Esophagus squamous epithelium (tissue), 5 donors: ENCODE data around the gene BCL6. TPM values are rescaled to one million over a fixed set of nuclear protein-coding genes. Genes with fewer than 3 reads are reported as not detected.

ENCODE experiments used
- DNase-seq: peaks from one replicate; lab custom pipeline; 2025; lab: John Stamatoyannopoulos, UW
- H3K27ac ChIP-seq, 4 donors: fragments of 200-600 bp; sonication (generic); one replicate each; pipeline ENCODE4 v1.5.1; 2016 to 2019; ENCODE audit warnings: mild to moderate bottlenecking in 1 of 4
- H3K27me3 ChIP-seq, 4 donors: fragments of 200-600 bp; sonication (generic); 1 replicate in 3 of 4; 2 replicates in 1 of 4; pipeline versions ENCODE4 v1.5.1 to v1.6.0; 2017 to 2021; ENCODE audit warnings: antibody characterized with exemption in 1 of 4
- H3K36me3 ChIP-seq, 3 donors: fragments of 200-600 bp; sonication (generic); one replicate each; pipeline ENCODE4 v1.5.1; 2016 to 2019
- H3K4me1 ChIP-seq, 3 donors: fragments of 200-600 bp; sonication (generic); one replicate each; pipeline ENCODE4 v1.5.1; 2017 to 2019
- H3K4me3 ChIP-seq, 4 donors: fragments of 200-600 bp; sonication (generic); 1 replicate in 3 of 4; 2 replicates in 1 of 4; pipeline ENCODE4 v1.5.1; 2016 to 2019; ENCODE audit warnings: mild to moderate bottlenecking in 2 of 4, moderate library complexity in 1 of 4
- H3K9me3 ChIP-seq, 3 donors: fragments of 200-600 bp; sonication (generic); one replicate each; pipeline ENCODE4 v1.5.1; 2016 to 2019
- CTCF ChIP-seq, 6 experiments: fragments of 450-650 bp in 4 of 6; fragments of 200-600 bp in 2 of 6; sonication (generic) in 2 of 6; IDR thresholded peaks; one replicate each; pipeline ENCODE4 v1.5.1; 2016 to 2019; ENCODE audit warnings: antibody characterized with exemption in 6 of 6, mild to moderate bottlenecking in 4 of 6, moderate library complexity in 4 of 6
- POLR2A ChIP-seq, 4 donors: fragments of 450-650 bp; IDR thresholded peaks; one replicate each; pipeline ENCODE4 v1.6.1; 2017; ENCODE audit warnings: antibody characterized with exemption in 4 of 4, mild to moderate bottlenecking in 4 of 4, moderate library complexity in 3 of 4
- WGBS, 2 donors: methylation state at CpG; one replicate each; pipeline ENCODE4 v1.1.5; 2018; 5-methylcytosine and 5-hydroxymethylcytosine counted together
- intact Hi-C: fragments of 100-400 bp; cut with DNase I; formaldehyde crosslinking; loops from one replicate; pipeline ENCODE4 v1.15.0; 2022
- total RNA-seq, 4 donors: library from RNA; depleted of rRNA; stranded (reverse); fragments of >200 nt; gene quantifications; one replicate each; pipeline ENCODE4 v1.1.0, GENCODE V29; 2016
- donor health status: DM: yes; HTN: yes; CAD: no.

Gene BCL6
- total RNA-seq, 4 donors from 2014 or later, result 30.8 to 94.4 (median 42.6) TPM

DNA sequence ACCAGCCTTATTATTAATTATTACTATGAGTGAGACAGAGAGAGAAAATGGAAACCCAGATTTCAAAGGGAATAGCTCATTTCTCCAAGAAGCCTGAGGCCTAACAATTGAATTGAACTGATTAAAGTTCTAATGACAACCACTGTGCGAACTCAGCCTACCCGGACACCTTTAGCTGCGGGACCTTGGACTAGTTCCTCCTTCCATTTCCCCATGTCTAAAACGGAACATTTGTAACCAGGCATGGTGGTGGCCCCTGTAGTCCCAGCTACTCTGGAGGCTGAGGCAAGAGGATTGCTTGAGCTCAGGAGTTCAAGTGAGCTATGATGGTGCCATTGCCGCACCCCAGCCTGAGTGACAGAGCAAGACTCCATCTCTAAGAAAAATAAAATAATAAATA lies 26.5 kb downstream of the BCL6 start:
- WGBS, 2 donors, result 83 to 89% methylated on average over 5 of the region's 5 CpGs
- TF ChIP-seq POLR2A (IDR thresholded peaks at IDR 0.05), result no peak
- no peak for TF ChIP-seq CTCF (IDR thresholded peaks at IDR 0.05)
- no peak overlapping the region for H3K4me3 ChIP-seq

GRCh38 chr3:187717572-187717971 lies 27.7 kb downstream of the BCL6 start:
- Histone ChIP-seq H3K4me3 (no peak overlapping the region), H3K27ac (no peak overlapping the region), H3K27me3 (no peaks in the 10 kb centered on the region), H3K4me1 (peaks cover 0 to 12% (median 7%) of the 10 kb centered on the region in 3 donors), H3K9me3 (no peaks in the 10 kb centered on the region), H3K36me3 (peaks cover 16 to 23% (median 22%) of the 10 kb centered on the region in 3 donors)
- 36 to 37% methylated on average over 1 of the region's 1 CpG for WGBS, 2 donors
- TF ChIP-seq POLR2A (IDR thresholded peaks at IDR 0.05) (no peak), CTCF (IDR thresholded peaks at IDR 0.05) (no peak)
- intact Hi-C loops, result no loop called here
- DNase-seq, result no peak

More for the DNA sequence above, 26.5 kb downstream of the BCL6 start:
- intact Hi-C loops, result no loop called here
- peaks cover 0 to 9% (median 2%) of the 10 kb centered on the region in 3 donors for H3K4me1 ChIP-seq
- H3K9me3 ChIP-seq, result no peaks in the 10 kb centered on the region
- no peaks in the 10 kb centered on the region for H3K27me3 ChIP-seq
- no peak for DNase-seq
- no peak overlapping the region for H3K27ac ChIP-seq
- H3K36me3 ChIP-seq, result peaks cover 19 to 36% (median 33%) of the 10 kb centered on the region in 3 donors

GRCh38 chr3:187714404-187714979 lies 30.8 kb downstream of the BCL6 start:
- peak; percentile 79 to 96 (median 92) for TF ChIP-seq CTCF (IDR thresholded peaks at IDR 0.05)
- no peak for TF ChIP-seq POLR2A (IDR thresholded peaks at IDR 0.05)
- DNase-seq, result no peak
- no peaks in the 10 kb centered on the region for H3K27me3 ChIP-seq
- H3K4me3 ChIP-seq, result no peak overlapping the region
- peaks cover 0 to 12% (median 7%) of the 10 kb centered on the region in 3 donors for H3K4me1 ChIP-seq
- H3K9me3 ChIP-seq, result no peaks in the 10 kb centered on the region
- intact Hi-C loops, result no loop called here
- 4 to 18% methylated on average over 4 of the region's 4 CpGs for WGBS, 2 donors
- no peaks in the 10 kb centered on the region for H3K36me3 ChIP-seq
- H3K27ac ChIP-seq, result no peak overlapping the region

- no peak for TF ChIP-seq CTCF (IDR thresholded peaks at IDR 0.05)
- H3K9me3 ChIP-seq, result no peaks in the 10 kb centered on the region
- no peak for DNase-seq
- H3K4me1 ChIP-seq, result peaks cover 0 to 12% (median 7%) of the 10 kb centered on the region in 3 donors
- 63 to 75% methylated on average over 2 of the region's 2 CpGs for WGBS, 2 donors
- H3K27ac ChIP-seq, result no peak overlapping the region
- no peak overlapping the region for H3K4me3 ChIP-seq
- H3K36me3 ChIP-seq, result no peaks in the 10 kb centered on the region
- no peaks in the 10 kb centered on the region for H3K27me3 ChIP-seq
- intact Hi-C loops, result no loop called here
These were observed 31.8 kb downstream of the BCL6 start for GRCh38 chr3:187713504-187713903.

GRCh38 chr3:187709155-187709554 lies 36.1 kb downstream of the BCL6 start:
- Histone ChIP-seq H3K36me3 (no peaks in the 10 kb centered on the region), H3K27ac (no peak overlapping the region), H3K9me3 (no peaks in the 10 kb centered on the region), H3K4me1 (peaks cover 0 to 7% (median 7%) of the 10 kb centered on the region in 3 donors), H3K27me3 (no peaks in the 10 kb centered on the region), H3K4me3 (no peak overlapping the region)
- TF ChIP-seq CTCF (IDR thresholded peaks at IDR 0.05), result no peak
- TF ChIP-seq POLR2A (IDR thresholded peaks at IDR 0.05), result no peak
- WGBS, 2 donors, result 70 to 85% methylated on average over 4 of the region's 4 CpGs
- no peak for DNase-seq
- intact Hi-C loops, result no loop called here
